ENCODE measurements around the gene ZNF69. TPM values are rescaled to one million over a fixed set of nuclear protein-coding genes. Genes with fewer than 3 reads are reported as not detected.

ZNF69 gene
- total and polyA plus RNA-seq, 2 donors (not counting 1 experiment from before 2014, with no cell fraction given) = 0.92 to 2.1 TPM

- Histone ChIP-seq H3K36me3 (replicated peaks in 1 of 2; ENCODE audit: control extremely low read depth in 1 of 2, control insufficient read depth in 1 of 2, extremely low read depth in 1 of 2, insufficient read depth in 2 of 2, low read length in 1 of 2) (no peaks in the 10 kb centered on the region), H3K4me2 (replicated peaks; ENCODE audit: low read depth, low read length, poor library complexity, severe bottlenecking) (no peak overlapping the region), H3K4me1 (ENCODE audit: control insufficient read depth in 2 of 2, insufficient read depth in 2 of 2, low read length in 2 of 2) (peaks cover 0 to 6% of the 10 kb centered on the region in 2 donors), H3K9me3 (ENCODE audit: control extremely low read depth in 1 of 3, control insufficient read depth in 2 of 3, insufficient read depth in 1 of 3, low read length in 2 of 3) (peaks cover 0 to 19% (median 7%) of the 10 kb centered on the region in 3 donors), H3K27ac (ENCODE audit: low read length in 2 of 2) (no peak overlapping the region), H2AFZ (ENCODE audit: insufficient read depth, low read depth, low read length, poor library complexity, severe bottlenecking) (no peak overlapping the region), H3K4me3 (ENCODE audit: control extremely low read depth in 1 of 5, extremely low read depth in 1 of 5, insufficient read depth in 1 of 5, low read depth in 2 of 5, low read length in 4 of 5) (no peak overlapping the region), H3K79me2 (ENCODE audit: control insufficient read depth, insufficient read depth, low read length) (no peaks in the 10 kb centered on the region), H4K20me1 (ENCODE audit: control insufficient read depth, insufficient read depth, low read length, poor library complexity, severe bottlenecking) (no peaks in the 10 kb centered on the region), H3K9ac (ENCODE audit: low read length) (no peak overlapping the region), H3K27me3 (replicated peaks in 1 of 4; ENCODE audit: control extremely low read depth in 1 of 4, control insufficient read depth in 3 of 4, insufficient read depth in 4 of 4, low read length in 3 of 4) (no peaks in the 10 kb centered on the region)
- ChIA-PET POLR2A (no interaction called here), CTCF (interaction anchor here (0.7 to 2.8 kb wide), 13 partner anchors 12 to 283 kb away, joined by 3 to 22 read pairs (median 3); partner anchors contain the start of genes ZNF136, ZNF20, ZNF439 and ZNF491)
- no peaks in the 10 kb centered on the region for H3K9me3 Mint-ChIP-seq (ENCODE audit: insufficient read depth)
- WGBS (ENCODE audit: insufficient coverage) = 97% methylated on average over 12 of the region's 12 CpGs
- H3K4me3 Mint-ChIP-seq = no peak overlapping the region
- peaks cover 4% of the 10 kb centered on the region for H3K4me1 Mint-ChIP-seq
- no peak overlapping the region for H3K27ac Mint-ChIP-seq
- ATAC-seq (ENCODE audit: low read depth) (no peak), DNase-seq (no peak)
- H3K27me3 Mint-ChIP-seq = no peaks in the 10 kb centered on the region
- TF ChIP-seq CTCF (IDR thresholded peaks at IDR 0.05) (no peak), EZH2 (IDR thresholded peaks at IDR 0.05; ENCODE audit: borderline replicate concordance, insufficient read depth, low read depth, low read length, poor library complexity, severe bottlenecking) (no peak)
- intact Hi-C loops (cut with micrococcal nuclease) = loop anchor here (2.0 kb wide), 2 partner anchors 44 to 66 kb away; partner anchors contain the start of genes ZNF440 and ZNF700
Measured at GRCh38 chr19:11880598-11880997, 7.0 kb upstream of the ZNF69 start.

GRCh38 chr19:11881151-11881800, 6.3 kb upstream of the ZNF69 start:
- H3K4me3 ChIP-seq (ENCODE audit: control extremely low read depth in 1 of 5, extremely low read depth in 1 of 5, insufficient read depth in 1 of 5, low read depth in 2 of 5, low read length in 4 of 5) = no peak overlapping the region
- peaks cover 1% of the 10 kb centered on the region for H3K9me3 Mint-ChIP-seq (ENCODE audit: insufficient read depth)
- H4K20me1 ChIP-seq (ENCODE audit: control insufficient read depth, insufficient read depth, low read length, poor library complexity, severe bottlenecking) = no peaks in the 10 kb centered on the region
- H3K4me1 Mint-ChIP-seq = peaks cover 4% of the 10 kb centered on the region
- peaks cover 0 to 20% (median 7%) of the 10 kb centered on the region in 3 donors for H3K9me3 ChIP-seq (ENCODE audit: control extremely low read depth in 1 of 3, control insufficient read depth in 2 of 3, insufficient read depth in 1 of 3, low read length in 2 of 3)
- H3K27me3 ChIP-seq (replicated peaks in 1 of 4; ENCODE audit: control extremely low read depth in 1 of 4, control insufficient read depth in 3 of 4, insufficient read depth in 4 of 4, low read length in 3 of 4) = no peaks in the 10 kb centered on the region
- ChIA-PET POLR2A (no interaction called here), CTCF (interaction anchor here (0.9 to 2.8 kb wide), 9 partner anchors 11 to 282 kb away, joined by 3 to 22 read pairs (median 3); partner anchors contain the start of genes ZNF136, ZNF20 and ZNF439)
- intact Hi-C loops (cut with micrococcal nuclease) = loop anchor here (1.0 to 2.0 kb wide), 4 partner anchors 44 to 260 kb away; partner anchors contain the start of genes ZNF440 and ZNF700
- TF ChIP-seq CTCF (IDR thresholded peaks at IDR 0.05) = peak; percentile 77
- no peak for TF ChIP-seq EZH2 (IDR thresholded peaks at IDR 0.05; ENCODE audit: borderline replicate concordance, insufficient read depth, low read depth, low read length, poor library complexity, severe bottlenecking)
- peak overlapping the region; percentile 27 for H3K4me2 ChIP-seq (replicated peaks; ENCODE audit: low read depth, low read length, poor library complexity, severe bottlenecking)
- H3K4me3 Mint-ChIP-seq = no peak overlapping the region
- 20% methylated on average over 9 of the region's 10 CpGs for WGBS (ENCODE audit: insufficient coverage)
- H3K79me2 ChIP-seq (ENCODE audit: control insufficient read depth, insufficient read depth, low read length) = no peaks in the 10 kb centered on the region
- no peaks in the 10 kb centered on the region for H3K36me3 ChIP-seq (replicated peaks in 1 of 2; ENCODE audit: control extremely low read depth in 1 of 2, control insufficient read depth in 1 of 2, extremely low read depth in 1 of 2, insufficient read depth in 2 of 2, low read length in 1 of 2)
- no peak overlapping the region for H3K27ac Mint-ChIP-seq
- H2AFZ ChIP-seq (ENCODE audit: insufficient read depth, low read depth, low read length, poor library complexity, severe bottlenecking) = no peak overlapping the region
- H3K9ac ChIP-seq (ENCODE audit: low read length) = no peak overlapping the region
- no peaks in the 10 kb centered on the region for H3K27me3 Mint-ChIP-seq
- peak; percentile 78 for DNase-seq
- peaks cover 0 to 6% of the 10 kb centered on the region in 2 donors for H3K4me1 ChIP-seq (ENCODE audit: control insufficient read depth in 2 of 2, insufficient read depth in 2 of 2, low read length in 2 of 2)
- no peak overlapping the region for H3K27ac ChIP-seq (ENCODE audit: low read length in 2 of 2)
- peak; percentile 56 for ATAC-seq (ENCODE audit: low read depth)

Measured in B cell (primary cell).